ENCODE results near the gene ADAP2.

Gene ADAP2

DNA sequence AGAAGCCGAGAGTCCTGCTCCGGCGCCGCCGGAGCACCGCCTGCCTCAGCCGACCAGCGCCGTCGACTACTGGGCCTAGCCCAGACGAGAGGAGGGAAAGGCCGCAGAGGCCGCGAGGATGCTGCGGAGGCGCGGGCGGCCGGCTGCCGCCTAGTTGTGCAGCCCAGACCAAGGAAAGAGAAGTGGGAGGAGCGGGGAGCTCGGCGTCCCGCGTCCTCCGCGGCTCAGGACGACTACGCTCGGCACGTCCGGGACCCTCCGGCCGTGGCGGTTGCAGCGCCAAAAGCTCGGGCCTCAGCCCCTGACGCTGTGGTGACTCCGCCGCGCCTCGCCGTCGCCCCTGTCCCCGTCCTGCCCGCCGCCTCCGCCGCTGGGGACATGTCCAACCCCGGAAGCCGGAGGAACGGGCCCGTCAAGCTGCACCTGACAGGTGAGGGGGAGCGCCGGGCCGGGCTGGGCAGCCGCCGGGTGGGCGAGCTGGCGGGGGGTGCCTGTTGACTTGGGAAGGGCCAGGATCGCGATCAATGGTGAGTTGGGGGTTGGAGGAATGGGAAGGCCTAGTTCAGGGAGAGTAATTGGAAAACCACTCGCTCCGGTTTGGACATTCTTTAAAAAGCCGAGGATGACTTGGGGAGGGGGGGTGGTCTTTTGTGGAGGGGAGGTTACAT lies 86.8 kb downstream of the ADAP2 start:
- DNase-seq (ENCODE audit: extremely low spot score, insufficient read length, low read depth) = peak; percentile 38
- peak; percentile 66 for FAIRE-seq
